SU-DHL-6 (cell line): ENCODE results near the gene NYNRIN.

ENCODE experiments used
- H2AFZ ChIP-seq: fragments of 200-600 bp; sonication (generic); 2 replicates; pipeline ENCODE4 v1.6.1; 2014; ENCODE audit warnings: low read depth, mild to moderate bottlenecking, moderate library complexity, mixed read lengths, antibody characterized with exemption, low read length; ENCODE audit not compliant: severe bottlenecking
- H3F3A ChIP-seq: fragments of 200-600 bp; shearing (Covaris generic); 2 replicates; pipeline ENCODE4 v1.6.0; 2016; ENCODE audit warnings: antibody characterized with exemption, mild to moderate bottlenecking; ENCODE audit not compliant: insufficient read depth
- H3K27ac ChIP-seq: fragments of 200-600 bp; sonication (generic); 2 replicates; pipeline ENCODE4 v1.5.1; 2016; ENCODE audit warnings: low read depth, mild to moderate bottlenecking, low read length, moderate library complexity, mixed read lengths
- H3K27me3 ChIP-seq: fragments of 200-600 bp; sonication (generic), shearing (Covaris generic); 2 replicates; pipeline ENCODE4 v1.6.0; 2014; ENCODE audit warnings: mild to moderate bottlenecking, low read length
- H3K36me3 ChIP-seq: fragments of 200-600 bp; sonication (generic); 2 replicates; pipeline ENCODE4 v1.6.1; 2014; ENCODE audit warnings: mild to moderate bottlenecking, low read length, mixed read lengths
- H3K4me2 ChIP-seq: fragments of 300-600, 200-600 bp; shearing (Covaris generic), sonication (generic); 2 replicates; pipeline ENCODE4 v1.6.0; 2014; ENCODE audit warnings: low read length, low read depth, mild to moderate bottlenecking; ENCODE audit not compliant: poor library complexity, severe bottlenecking
- H3K4me3 ChIP-seq: fragments of 200-600 bp; sonication (generic); 2 replicates; pipeline ENCODE4 v1.5.1; 2014; ENCODE audit warnings: antibody characterized with exemption, low read length, mild to moderate bottlenecking, mixed read lengths; ENCODE audit not compliant: insufficient read depth, poor library complexity, severe bottlenecking
- H3K79me2 ChIP-seq: fragments of 200-600 bp; sonication (generic); 2 replicates; pipeline ENCODE4 v1.6.1; 2014; ENCODE audit warnings: mild to moderate bottlenecking, low read length, moderate library complexity; ENCODE audit not compliant: insufficient read depth
- H3K9ac ChIP-seq: fragments of 200-600 bp; sonication (generic); 2 replicates; pipeline ENCODE4 v1.7.0; 2014; ENCODE audit warnings: mild to moderate bottlenecking, low read length
- H3K9me2 ChIP-seq: fragments of 200-600 bp; sonication (generic); replicated peaks from 2 replicates; pipeline ENCODE4 v1.6.1; 2014; ENCODE audit warnings: low read length; ENCODE audit not compliant: insufficient read depth
- H3K9me3 ChIP-seq: fragments of 200-600 bp; sonication (generic); 2 replicates; pipeline ENCODE4 v1.6.1; 2014; ENCODE audit warnings: low read length, mixed read lengths; ENCODE audit not compliant: insufficient read depth
- H4K20me1 ChIP-seq: fragments of 200-600 bp; sonication (generic); 2 replicates; pipeline ENCODE4 v1.6.1; 2014; ENCODE audit warnings: low read depth, mild to moderate bottlenecking, antibody characterized with exemption, low read length, moderate library complexity, mixed read lengths
- CTCF ChIP-seq: fragments of 200-600 bp; sonication (generic); IDR thresholded peaks from one replicate; pipeline ENCODE4 v1.5.1; 2017; ENCODE audit warnings: antibody characterized with exemption, mild to moderate bottlenecking, low read length, moderate library complexity; ENCODE audit not compliant: insufficient read depth, poor library complexity, severe bottlenecking
- EZH2phosphoT487 ChIP-seq: fragments of 200-600 bp; sonication (generic), shearing (Covaris generic); conservative IDR thresholded peaks from 2 replicates; pipeline ENCODE4 v1.6.1; 2018; ENCODE audit warnings: mild to moderate bottlenecking, antibody characterized with exemption, low read length, moderate library complexity, mixed read lengths

The NYNRIN gene

GRCh38 chr14:24360281-24360680 is 38.5 kb upstream of the NYNRIN start:
- Histone ChIP-seq H3K36me3 (no peaks in the 10 kb centered on the region), H3K27ac (no peak overlapping the region), H2AFZ (no peak overlapping the region), H3F3A (no peaks in the 10 kb centered on the region), H4K20me1 (no peaks in the 10 kb centered on the region), H3K4me2 (no peak overlapping the region), H3K9me3 (no peaks in the 10 kb centered on the region), H3K4me3 (no peak overlapping the region), H3K27me3 (no peaks in the 10 kb centered on the region), H3K79me2 (no peaks in the 10 kb centered on the region), H3K9me2 (no peaks in the 10 kb centered on the region), H3K9ac (no peak overlapping the region)
- no peak for TF ChIP-seq EZH2phosphoT487
- TF ChIP-seq CTCF: no peak

DNA sequence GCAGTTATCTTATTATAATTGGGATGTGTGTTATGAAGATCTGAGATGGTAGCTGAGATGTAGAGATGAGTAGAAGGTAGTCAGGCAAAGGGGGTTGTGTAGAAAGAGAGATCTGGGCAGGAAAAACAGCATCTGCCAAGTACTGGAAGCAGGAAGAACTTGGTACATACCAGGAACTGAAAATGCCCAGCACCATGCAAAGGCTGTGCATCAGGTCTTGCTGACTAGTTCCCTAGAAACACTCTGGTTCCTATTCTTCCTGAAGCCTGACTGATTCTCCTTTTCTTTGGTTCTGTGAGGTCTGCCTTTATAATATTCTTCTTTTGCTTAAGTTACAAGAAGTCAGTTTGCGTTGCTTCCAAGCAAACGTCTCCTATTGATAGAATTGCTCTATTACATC is 37.5 kb upstream of the NYNRIN start:
- Histone ChIP-seq H3K79me2 (no peaks in the 10 kb centered on the region), H3K9me3 (no peaks in the 10 kb centered on the region), H2AFZ (no peak overlapping the region), H4K20me1 (no peaks in the 10 kb centered on the region), H3K27ac (no peak overlapping the region), H3K4me2 (no peak overlapping the region), H3K4me3 (no peak overlapping the region), H3K9me2 (no peaks in the 10 kb centered on the region), H3F3A (no peaks in the 10 kb centered on the region; the same call in 1 of the 2 replicates), H3K9ac (no peak overlapping the region), H3K36me3 (no peaks in the 10 kb centered on the region), H3K27me3 (no peaks in the 10 kb centered on the region)
- TF ChIP-seq CTCF (no peak), EZH2phosphoT487 (no peak)

- Histone ChIP-seq H3F3A (peaks cover 4% of the 10 kb centered on the region), H3K79me2 (no peaks in the 10 kb centered on the region), H3K9me3 (no peaks in the 10 kb centered on the region), H4K20me1 (no peaks in the 10 kb centered on the region), H3K4me2 (no peak overlapping the region), H3K9ac (no peak overlapping the region), H3K9me2 (no peaks in the 10 kb centered on the region), H3K36me3 (no peaks in the 10 kb centered on the region), H3K27me3 (no peaks in the 10 kb centered on the region), H2AFZ (no peak overlapping the region), H3K27ac (no peak overlapping the region), H3K4me3 (no peak overlapping the region)
- TF ChIP-seq CTCF: no peak
- TF ChIP-seq EZH2phosphoT487: no peak
These were observed 36.4 kb upstream of the NYNRIN start for GRCh38 chr14:24362241-24362960.
